GM21360 (cell line): ENCODE measurements around the gene NDUFA7.
A peak's percentile ranks its signal among the peaks of the same experiment; 100 is the strongest.
"Not testable (repeated sequence)": the region's sequence is repeated elsewhere in the genome, so short reads cannot be mapped to it uniquely, and the experiment has no call there.

Experiments
- ATAC-seq: cut with Tn5 transposase; IDR thresholded peaks from one replicate; pipeline ENCODE4 v1.9.1; 2021; ENCODE audit warnings: mild to moderate bottlenecking, moderate library complexity; ENCODE audit not compliant: unreplicated experiment

Gene NDUFA7

GRCh38 chr19:8320564-8321066 is 560 bp downstream of the NDUFA7 start:
- ATAC-seq = peak; percentile 20

GRCh38 chr19:8319807-8320520 is 1.2 kb downstream of the NDUFA7 start:
- ATAC-seq = no peak

- ATAC-seq = not testable (repeated sequence)
These were observed 2.3 kb downstream of the NDUFA7 start for GRCh38 chr19:8318835-8319234.

- no peak for ATAC-seq
These were observed 4.6 kb downstream of the NDUFA7 start for GRCh38 chr19:8316351-8317125.

- not testable (repeated sequence) for ATAC-seq
These were observed 6.1 kb downstream of the NDUFA7 start for GRCh38 chr19:8314981-8315640.

- no peak for ATAC-seq
These were observed 9.5 kb downstream of the NDUFA7 start for GRCh38 chr19:8311461-8312260.

GRCh38 chr19:8310342-8311055 is 10.7 kb downstream of the NDUFA7 start:
- no peak for ATAC-seq

- no peak for ATAC-seq
These were observed 12.3 kb downstream of the NDUFA7 start for GRCh38 chr19:8308891-8309291.

- peak; percentile 66 for ATAC-seq
These were observed 13.0 kb downstream of the NDUFA7 start, which contains the start of gene CD320 for GRCh38 chr19:8307965-8308866. CD320 (minus strand) TSS chr19:8308358; CDS start chr19:8308290, 68 bp downstream.

- ATAC-seq = no peak
These were observed 13.7 kb downstream of the NDUFA7 start for GRCh38 chr19:8307400-8307964.

- ATAC-seq = no peak
These were observed 14.7 kb downstream of the NDUFA7 start for GRCh38 chr19:8306235-8307054.

GRCh38 chr19:8305798-8306197 is 15.4 kb downstream of the NDUFA7 start:
- no peak for ATAC-seq

- ATAC-seq = no peak
These were observed 16.1 kb downstream of the NDUFA7 start for GRCh38 chr19:8304841-8305621.

GRCh38 chr19:8302734-8303133 is 18.4 kb downstream of the NDUFA7 start:
- no peak for ATAC-seq

GRCh38 chr19:8302357-8302691 is 18.9 kb downstream of the NDUFA7 start:
- no peak for ATAC-seq

- not testable (repeated sequence) for ATAC-seq
These were observed 29.8 kb downstream of the NDUFA7 start for GRCh38 chr19:8291337-8291736.

- ATAC-seq = not testable (repeated sequence)
These were observed 44.7 kb downstream of the NDUFA7 start for GRCh38 chr19:8276508-8276907.
